Stimulated activated CD8-positive, alpha-beta memory T cell treated with anti-CD3 and anti-CD28 coated beads, Interleukin-7, amount 100 ng/mL, for 4 hours (primary cell): ENCODE measurements around the gene RUFY4.
"Not testable (repeated sequence)": the region's sequence is repeated elsewhere in the genome, so short reads cannot be mapped to it uniquely, and the experiment has no call there.

Experiments used
- DNase-seq, 2 donors: peaks; one replicate each; pipeline ENCODE4 v3.0.0-alpha.2; 2020; ENCODE audit warnings: low read depth in 2 of 2

The RUFY4 gene

DNA sequence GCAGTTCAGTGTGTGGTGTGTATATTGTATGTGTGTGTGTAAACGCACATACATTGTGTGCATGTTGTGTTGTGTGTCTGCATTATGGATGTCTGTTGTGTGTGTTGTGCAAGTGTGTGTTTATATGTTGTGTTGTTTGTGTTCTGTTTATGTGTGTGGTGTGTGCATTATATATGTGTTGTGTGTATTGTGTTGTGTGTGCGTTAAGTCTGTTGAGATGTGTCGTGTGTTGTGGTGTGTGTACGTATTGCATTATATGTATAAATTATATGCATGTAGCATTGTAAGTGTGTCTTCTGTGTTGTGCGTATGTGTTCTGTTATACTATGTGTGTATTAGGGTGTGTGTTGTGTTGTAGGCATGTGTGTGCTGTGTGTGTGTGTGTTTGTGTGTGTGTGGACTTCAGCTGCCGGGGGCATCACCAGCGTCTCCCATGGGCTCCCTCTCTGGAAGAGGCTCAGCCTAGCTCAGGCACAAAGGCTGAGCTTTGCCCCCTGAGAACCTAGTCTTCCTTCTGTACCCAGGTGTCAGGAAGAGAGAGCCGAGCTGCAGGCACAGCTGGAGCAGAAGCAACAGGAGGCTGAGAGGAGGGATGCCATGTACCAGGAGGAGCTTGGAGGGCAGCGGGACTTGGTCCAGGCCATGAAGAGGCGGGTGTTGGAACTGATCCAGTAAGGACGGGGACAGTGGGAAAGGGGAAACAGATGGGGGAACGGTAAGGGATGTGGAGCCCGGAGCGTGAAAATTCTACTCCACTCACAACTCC is 13.7 kb downstream of the RUFY4 start:
- no peak for DNase-seq

DNA sequence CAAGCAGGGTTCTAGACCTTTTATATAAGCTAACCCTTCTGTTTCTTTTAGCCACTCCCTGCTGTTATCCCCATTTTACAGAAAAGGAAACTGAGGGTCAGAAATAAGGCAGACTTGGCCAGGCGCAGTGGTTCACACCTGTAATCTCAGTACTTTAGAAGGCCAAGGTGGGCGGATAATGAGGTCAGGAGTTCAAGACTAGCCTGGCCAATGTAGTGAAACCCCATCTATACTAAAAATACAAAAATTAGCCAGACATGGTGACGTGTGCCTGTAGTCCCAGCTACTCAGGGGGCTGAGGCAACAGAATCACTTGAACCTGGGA is 14.3 kb downstream of the RUFY4 start:
- DNase-seq: no peak

DNA sequence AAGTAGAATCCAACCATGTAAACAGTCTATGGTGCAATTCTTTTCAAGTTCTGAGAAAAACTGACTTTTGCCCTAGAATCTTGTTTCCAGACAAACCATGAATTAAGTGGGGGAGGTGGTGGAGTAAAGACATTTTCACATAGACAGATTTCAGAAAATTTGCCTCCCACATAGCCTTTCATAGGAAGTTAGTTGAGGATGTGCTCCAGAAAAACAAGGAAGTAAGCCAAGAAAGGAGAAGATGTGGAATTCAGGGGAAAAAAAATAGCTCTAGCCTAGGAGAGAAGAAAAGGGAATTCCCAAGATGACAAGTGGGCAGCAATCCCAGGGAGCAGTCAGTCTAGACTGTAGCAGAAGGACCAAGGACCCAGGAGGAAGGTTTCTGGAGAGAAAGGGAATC is 17.4 kb downstream of the RUFY4 start:
- DNase-seq: no peak

DNA sequence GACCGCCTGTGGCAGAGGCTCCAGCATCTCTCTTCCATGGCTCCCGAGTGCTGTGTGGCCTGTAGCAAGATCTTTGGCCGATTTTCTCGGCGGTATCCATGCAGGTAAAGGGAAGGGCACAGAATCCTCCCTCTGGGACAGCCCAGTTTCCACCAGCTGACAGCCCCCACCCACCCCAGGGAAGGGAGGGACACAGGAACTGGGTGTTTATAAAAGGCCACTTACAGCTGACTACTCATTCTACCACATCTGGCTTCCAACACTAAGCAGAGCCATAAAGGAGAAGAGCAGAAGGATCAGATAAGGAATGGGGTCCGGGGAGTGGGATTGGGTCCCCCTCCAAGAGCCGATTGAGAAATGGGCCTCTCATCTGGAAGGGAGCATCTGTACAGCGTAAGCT is 20.2 kb downstream of the RUFY4 start:
- no peak for DNase-seq

DNA sequence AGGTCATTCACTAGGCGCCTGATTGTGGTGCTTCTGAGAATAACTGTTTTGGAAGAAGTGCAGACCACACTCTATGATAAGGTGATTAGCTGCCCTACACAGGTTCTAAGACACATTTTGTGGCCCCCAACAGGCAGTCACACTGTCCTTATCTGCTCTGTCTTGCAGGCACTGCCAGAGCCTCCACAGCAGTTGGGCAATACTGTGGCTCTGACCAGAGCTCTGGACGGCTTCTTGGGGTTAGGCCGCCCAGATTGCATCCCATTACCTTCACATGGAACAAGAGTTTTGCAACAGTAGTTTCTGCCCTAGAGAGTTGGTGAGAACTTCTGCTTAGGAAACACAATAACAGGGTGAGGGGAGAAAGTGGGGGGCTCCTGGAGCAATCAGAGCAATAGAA is 22.7 kb downstream of the RUFY4 start:
- DNase-seq: no peak

DNA sequence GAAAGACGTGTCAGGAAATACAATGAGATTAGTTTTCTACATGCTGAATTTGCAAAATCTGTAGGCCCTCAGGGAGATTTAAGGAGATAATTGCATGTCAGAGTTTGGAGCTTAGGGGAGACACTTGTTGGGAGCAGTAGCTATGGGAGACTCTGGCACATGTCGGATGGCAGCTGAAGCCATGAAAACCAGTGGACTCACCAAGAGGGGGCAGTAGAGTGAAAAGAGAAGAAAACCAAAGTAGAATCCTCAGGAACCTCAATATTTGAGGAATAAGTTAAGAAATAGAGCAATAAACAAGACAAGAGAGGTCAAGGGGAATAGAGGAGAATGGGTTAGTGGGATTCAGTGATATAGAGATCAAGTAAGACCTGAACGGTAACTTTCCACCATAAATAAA is 24.8 kb downstream of the RUFY4 start:
- no peak for DNase-seq

DNA sequence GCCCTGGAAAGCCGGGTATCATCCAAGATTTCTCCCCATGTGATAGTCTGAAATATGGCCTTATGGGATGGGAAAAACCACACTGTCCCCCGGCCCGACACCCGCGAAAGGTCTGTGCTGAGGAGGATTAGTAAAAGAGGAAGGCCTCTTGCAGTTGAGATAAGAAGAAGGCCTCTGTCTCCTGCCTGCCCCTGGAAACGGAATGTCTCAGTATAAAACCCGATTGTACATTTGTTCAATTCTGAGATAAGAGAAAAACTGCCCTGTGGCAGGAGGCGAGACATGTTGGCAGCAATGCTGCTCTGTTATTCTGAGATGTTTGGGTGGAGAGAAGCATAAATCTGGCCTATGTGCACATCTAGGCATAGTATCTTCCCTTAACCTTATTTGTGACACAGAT is 26.8 kb downstream of the RUFY4 start:
- no peak for DNase-seq

DNA sequence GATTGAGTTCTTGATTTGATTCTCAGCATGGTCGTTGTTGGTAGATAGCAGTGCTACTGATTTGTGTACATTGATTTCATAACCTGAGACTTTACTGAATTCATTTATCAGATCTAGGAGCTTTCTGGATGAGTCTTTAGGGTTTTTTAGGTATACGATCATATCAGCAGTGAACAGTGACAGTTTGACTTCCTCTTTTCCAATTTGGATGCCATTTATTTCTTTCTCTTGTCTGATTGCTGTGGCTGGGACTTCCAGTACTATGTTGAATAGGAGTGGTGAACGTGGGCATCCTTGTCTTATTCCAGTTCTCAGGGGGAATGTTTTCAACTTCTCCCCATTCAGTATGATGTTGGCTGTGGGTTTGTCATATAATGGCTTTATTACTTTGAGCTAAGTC is 28.9 kb downstream of the RUFY4 start:
- DNase-seq: no peak

DNA sequence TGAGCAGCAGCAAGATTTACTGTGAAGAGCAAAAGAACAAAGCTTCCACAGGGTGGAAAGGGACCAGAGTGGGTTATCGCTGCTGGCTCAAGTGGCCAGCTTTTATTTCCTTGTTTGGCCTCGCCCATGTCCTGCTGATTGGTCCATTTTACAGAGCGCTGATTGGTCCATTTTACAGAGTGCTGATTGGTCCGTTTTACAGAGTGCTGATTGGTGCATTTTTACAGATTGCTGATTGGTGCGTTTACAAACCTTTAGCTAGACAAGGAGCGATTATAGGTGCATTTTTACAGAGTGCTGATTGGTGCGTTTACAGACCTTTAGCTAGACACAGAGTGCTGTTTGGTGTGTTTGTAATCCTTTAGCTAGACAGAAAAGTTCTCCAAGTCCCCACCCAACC is 39.8 kb downstream of the RUFY4 start:
- not testable (repeated sequence) for DNase-seq

DNA sequence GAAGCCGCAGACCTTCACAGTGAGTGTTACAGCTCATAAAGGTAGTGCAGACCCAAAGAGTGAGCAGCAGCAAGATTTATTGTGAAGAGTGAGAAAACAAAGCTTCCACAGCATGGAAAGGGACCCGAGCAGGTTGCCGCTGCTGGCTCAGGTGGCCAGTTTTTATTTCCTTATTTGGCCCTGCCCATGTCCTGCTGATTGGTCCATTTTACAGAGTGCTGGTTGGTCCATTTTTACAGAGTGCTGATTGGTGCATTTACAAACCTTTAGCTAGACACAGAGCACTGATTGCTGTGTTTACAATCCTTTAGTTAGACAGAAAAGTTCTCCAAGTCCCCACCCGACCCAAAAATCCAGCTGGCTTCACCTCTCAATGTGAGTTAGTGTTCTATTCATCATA is 52.7 kb downstream of the RUFY4 start:
- DNase-seq: not testable (repeated sequence)

DNA sequence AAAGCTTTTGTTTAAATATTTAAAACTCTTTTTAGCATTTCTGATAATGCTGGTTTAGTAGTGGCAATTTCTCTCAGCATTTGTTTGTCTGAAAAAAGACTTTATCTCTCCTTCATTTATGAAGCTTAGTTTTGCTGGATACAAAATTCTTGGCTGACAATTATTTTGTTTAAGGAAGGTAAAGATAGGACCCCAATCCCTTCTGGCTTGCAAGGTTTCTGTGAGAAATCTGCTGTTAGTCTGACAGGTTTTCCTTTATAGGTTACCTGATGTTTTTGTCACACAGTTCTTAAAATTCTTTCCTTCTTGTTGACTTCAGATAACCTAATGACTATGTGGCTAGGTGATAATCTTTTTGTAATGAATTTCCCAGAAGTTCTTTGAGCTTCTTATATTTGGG is 53.2 kb downstream of the RUFY4 start:
- DNase-seq: not testable (repeated sequence)

DNA sequence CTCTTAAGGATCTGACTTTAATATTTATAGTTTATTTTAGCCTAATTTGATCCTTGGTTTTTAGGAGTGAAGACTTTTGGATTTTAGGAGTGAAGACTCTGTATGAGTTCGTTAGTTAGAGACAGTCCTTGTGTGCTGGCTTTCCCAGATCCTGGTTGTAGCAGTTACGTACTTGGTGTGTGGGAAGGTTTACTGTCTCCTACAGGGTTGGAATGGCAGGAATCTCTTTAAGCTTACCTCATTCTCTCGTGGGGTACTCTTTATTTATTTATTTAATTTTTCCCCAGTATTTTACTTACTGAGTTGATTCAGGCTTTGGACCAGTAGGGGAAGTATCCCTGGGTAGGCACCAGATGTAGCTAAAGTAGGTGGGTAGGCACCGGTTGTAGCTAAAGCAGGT is 54.9 kb downstream of the RUFY4 start:
- no peak for DNase-seq

DNA sequence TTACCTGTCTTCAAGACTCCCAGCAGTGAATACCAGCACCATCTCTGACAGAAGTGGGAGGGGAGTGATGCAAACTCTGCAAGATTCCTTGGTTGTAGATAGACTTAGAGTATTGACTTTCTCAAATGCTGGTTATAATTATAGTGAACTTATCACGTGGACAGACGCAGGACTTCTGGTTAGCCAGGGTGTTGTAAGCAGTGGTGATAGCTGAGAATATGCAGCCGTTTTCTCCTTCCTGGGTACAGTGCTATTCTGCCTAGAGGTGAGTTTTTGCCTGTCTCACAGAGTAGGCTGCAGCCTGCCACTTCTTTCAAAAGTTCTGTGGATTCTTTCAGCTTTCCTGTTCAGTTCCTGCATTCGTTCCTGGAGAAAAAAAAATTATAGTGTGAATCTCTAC is 56.0 kb downstream of the RUFY4 start:
- no peak for DNase-seq

DNA sequence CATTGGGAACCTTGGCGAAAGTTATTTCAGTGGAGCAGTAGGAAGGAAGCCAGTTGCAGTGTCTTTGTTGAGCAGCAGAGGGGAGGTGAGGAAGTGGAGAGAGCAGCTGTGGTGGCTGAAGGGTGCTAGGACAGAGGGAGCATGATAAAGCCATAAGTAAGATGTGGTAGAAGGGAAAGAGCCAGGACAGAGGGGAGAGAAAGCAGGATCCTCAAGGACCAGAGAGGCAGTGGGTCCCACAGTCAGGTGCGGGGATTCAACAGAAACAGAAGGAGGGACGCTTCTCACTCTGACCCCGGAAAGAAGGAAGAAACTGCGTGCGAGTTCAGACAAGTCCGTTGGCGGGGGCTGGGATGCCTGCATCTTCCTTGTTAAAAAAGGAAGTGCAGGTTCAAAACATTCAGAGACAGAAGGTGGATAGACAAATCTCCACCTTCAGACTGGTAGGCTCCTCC is 56.6 kb downstream of the RUFY4 start, which contains the start of gene CXCR2:
TSS of gene CXCR2 (plus strand) at position 403 of the 455 bp plus-strand sequence. CDS start 8,774 bp downstream, outside the sequence.
- no peak for DNase-seq

DNA sequence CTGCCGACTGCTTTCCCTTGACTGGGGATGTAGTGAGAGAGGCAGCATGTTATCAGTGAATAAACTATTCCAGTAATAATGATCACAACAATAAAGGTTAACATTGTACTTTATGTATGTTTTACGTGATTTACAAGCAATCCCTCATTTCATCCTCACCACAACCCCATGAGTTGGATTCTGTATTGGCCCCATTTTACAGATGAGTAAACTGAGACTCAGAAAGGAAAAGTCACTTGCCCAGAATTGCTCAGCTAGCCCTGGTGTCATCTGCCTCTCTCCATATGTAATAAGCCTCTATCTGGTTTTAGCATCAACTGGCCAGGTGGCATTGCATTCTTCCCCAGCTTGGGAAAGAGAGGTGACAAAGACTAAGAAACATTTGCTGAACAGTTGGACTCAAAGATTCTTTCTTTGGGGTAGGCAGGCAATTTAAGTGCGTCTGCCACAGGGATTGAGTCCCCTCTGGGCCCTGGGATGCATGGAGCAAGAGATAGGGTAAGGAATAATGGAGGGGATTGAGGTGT is 58.9 kb downstream of the RUFY4 start:
- no peak for DNase-seq

DNA sequence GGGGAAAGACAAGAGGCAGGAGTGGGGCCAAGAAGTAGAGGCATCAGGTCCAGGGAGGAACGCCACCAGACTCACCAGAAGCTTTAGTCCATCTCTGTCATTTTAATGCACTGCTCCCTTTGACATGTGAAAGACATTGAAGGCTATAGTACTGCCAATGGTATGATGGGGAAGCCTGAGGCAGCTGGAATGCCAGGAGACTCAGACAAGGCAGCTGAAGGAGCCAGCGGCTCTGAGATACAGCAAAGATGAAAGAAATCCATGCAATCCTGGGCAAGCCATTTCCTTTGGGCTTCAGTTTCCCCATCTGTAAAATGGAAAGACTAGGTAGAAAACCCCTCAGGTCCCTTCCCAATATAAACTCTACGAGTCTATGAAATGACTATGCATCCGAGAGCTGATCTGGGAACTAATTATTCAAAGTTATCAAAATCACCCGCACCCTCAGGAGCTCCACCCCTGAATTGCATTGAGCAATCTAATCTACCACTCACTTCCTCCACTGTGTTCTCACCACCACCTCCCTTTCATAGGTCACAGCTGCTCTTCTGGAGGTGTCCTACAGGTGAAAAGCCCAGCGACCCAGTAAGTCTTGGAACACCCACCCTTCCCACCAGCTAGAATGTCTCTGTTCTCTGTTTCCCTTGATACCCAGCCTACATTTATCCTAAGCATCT is 59.9 kb downstream of the RUFY4 start:
- DNase-seq: no peak

DNA sequence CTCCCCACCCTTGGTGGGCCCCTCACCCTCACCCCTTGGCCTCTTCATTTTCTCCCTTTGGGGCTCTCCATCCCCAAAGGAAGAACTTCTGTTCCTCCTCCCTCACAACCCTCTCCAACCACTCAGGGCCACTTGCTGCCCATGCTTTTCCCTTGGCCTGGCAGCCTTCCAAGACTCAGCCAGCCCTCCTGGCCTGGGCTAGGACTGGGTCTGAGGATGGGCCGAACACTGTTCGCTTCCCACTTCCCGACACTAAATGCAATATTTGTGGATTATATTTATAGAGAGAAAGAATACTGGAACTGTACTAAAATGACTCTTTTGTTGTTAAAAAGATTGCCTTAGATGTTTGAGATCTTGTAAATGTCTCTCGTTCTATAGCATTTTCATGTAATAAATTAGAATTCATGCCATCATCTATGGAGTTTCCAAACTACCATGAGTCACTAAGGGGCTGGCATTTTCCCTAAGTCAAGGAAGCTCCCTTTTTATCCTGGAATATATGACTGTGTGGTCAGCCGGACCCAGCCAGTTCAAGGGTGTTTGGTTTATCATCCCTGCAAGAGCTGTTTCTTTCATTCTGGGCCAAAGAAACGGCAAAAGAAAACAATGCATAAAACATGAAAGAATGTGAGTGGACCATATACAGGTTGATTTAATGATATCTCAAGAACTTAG is 60.5 kb downstream of the RUFY4 start:
- no peak for DNase-seq

DNA sequence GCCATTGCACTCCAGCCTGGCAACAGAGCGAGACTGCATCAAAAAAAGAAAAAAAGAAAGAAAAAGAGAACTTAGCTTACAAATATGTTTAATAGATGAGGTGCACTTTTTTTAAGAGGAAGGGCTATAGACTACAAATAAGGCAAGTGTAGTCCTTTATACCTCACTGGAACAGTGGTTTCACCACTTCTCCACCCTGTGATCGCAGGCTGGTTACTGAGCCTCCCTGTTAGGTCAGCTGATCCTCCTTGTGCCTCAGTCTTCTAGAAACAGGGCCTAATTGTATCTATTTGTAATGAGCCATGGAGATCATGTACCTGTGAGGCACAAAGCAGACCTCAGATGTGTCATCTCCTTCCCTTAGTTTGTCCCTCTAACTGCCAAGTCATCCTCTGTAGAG is 61.3 kb downstream of the RUFY4 start:
- DNase-seq: no peak

DNA sequence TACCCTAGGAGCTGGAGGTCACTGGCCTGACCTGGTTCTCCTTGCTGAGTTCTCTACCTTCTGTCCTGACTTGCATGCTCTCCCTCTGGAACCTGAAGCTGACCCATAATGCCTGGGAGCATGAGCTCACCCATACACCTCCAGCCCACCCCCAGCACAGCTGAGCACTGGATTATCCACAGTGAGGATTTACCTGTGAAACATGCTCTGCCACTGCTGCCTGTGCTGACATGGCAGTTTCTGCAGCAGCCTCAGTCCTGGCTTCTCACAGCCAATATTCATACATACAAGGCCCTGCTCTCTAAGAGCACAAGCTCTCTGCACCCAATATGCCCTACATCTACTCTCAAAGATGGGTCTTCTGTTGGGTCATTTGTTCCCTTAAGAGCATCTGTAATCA is 61.8 kb downstream of the RUFY4 start:
- DNase-seq: no peak

DNA sequence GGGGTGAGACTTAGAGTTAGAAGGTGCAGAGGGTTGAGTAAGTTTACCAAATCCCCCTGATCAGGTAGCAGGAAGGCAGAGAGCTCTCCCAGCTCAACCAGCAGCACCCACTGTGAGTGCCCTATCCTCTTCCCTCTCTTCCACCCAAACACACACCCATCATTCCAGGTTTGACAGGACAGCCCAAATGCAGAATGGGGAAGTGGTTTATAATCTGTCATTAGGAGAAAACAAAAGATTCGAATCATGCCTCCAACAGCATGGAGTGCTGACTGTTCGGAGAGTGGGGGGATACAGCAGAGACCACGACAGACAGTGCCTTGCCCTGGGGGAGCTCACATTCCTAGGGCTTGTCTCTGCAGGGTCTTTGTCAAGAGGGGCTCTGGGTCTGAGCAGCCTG is 68.5 kb downstream of the RUFY4 start:
- DNase-seq: no peak

DNA sequence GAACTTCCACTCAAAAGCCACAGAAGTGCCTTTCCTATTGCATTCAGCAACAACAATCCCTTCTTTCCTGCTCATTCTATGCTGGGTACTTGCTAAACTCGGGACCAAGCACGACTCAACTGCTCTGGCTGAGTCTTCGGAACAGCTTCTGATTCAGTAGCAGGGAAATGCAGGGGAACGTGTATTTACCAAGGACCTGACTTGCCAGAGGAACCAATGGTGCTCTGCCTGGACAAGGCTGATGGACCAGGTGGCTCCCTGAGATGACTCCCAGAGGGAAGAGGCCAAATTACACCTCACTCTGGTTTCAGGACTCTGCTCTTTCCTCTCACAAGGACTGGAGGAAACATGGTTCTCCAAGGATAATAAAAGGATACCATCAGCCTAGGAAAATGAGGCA is 69.0 kb downstream of the RUFY4 start:
- no peak for DNase-seq
